Esophagus muscularis mucosa (tissue), 3 donors: Measurements from ENCODE around the gene VWC2.

Experiments
- CTCF ChIP-seq, 3 experiments: fragments of 200-600 bp in 2 of 3; fragments of 450-650 bp in 1 of 3; sonication (generic) in 2 of 3; IDR thresholded peaks; one replicate each; pipeline ENCODE4 v1.5.1; 2017 to 2019; ENCODE audit warnings: antibody characterized with exemption in 3 of 3, mild to moderate bottlenecking in 2 of 3, moderate library complexity in 1 of 3
- POLR2A ChIP-seq: fragments of 450-650 bp; IDR thresholded peaks from one replicate; pipeline ENCODE4 v1.6.1; 2017; ENCODE audit warnings: antibody characterized with exemption, moderate library complexity, mild to moderate bottlenecking, low read depth
- POLR2AphosphoS5 ChIP-seq, 2 donors: sonication (generic); formaldehyde crosslinking; IDR thresholded peaks; one replicate each; pipeline ENCODE4 v1.6.1; 2017; ENCODE audit warnings: antibody characterized with exemption in 2 of 2

- TF ChIP-seq CTCF (IDR thresholded peaks at IDR 0.05) (no peak), POLR2AphosphoS5 (IDR thresholded peaks at IDR 0.05) (no peak), POLR2A (no peak)
Observed at GRCh38 chr7:49894543-49894942, 121.1 kb downstream of the VWC2 start.
